BLaER1 treated with 17β-estradiol and CSF1 and Interleukin-3, amounts not matched to agents 10 nM and 100 nM (cell line): ENCODE results near the gene USP44.

Source experiments
- H3K27ac ChIP-seq, 11 experiments: shearing (Covaris generic); formaldehyde crosslinking; 2 replicates each; pipeline ENCODE4 v1.8.1; 2022
- H3K27me3 ChIP-seq, 11 experiments: shearing (Covaris generic); formaldehyde crosslinking; 2 replicates each; pipeline ENCODE4 v1.8.1; 2022
- H3K36me3 ChIP-seq, 11 experiments: shearing (Covaris generic); formaldehyde crosslinking; 2 replicates each; pipeline ENCODE4 v1.8.1; 2022
- H3K4me1 ChIP-seq, 10 experiments: shearing (Covaris generic); formaldehyde crosslinking; 2 replicates each; pipeline ENCODE4 v1.8.1; 2022
- H3K4me2 ChIP-seq, 11 experiments: shearing (Covaris generic); formaldehyde crosslinking; 2 replicates each; pipeline ENCODE4 v1.8.1; 2022
- H3K4me3 ChIP-seq, 10 experiments: shearing (Covaris generic); formaldehyde crosslinking; 2 replicates each; pipeline ENCODE4 v1.8.1; 2022
- H3K9ac ChIP-seq, 11 experiments: shearing (Covaris generic); formaldehyde crosslinking; 2 replicates each; pipeline ENCODE4 v1.8.1; 2022
- H3K9me3 ChIP-seq, 11 experiments: shearing (Covaris generic); formaldehyde crosslinking; replicated peaks in 1 of 11; 2 replicates each; pipeline ENCODE4 v1.8.1; 2022
- H4K20me1 ChIP-seq, 11 experiments: shearing (Covaris generic); formaldehyde crosslinking; 2 replicates each; pipeline ENCODE4 v1.8.1; 2022
- Cebpa-rat ChIP-seq, 11 experiments: shearing (Covaris generic); IDR thresholded peaks; 2 replicates each; pipeline ENCODE4 v1.8.1; 2022

The USP44 gene

DNA sequence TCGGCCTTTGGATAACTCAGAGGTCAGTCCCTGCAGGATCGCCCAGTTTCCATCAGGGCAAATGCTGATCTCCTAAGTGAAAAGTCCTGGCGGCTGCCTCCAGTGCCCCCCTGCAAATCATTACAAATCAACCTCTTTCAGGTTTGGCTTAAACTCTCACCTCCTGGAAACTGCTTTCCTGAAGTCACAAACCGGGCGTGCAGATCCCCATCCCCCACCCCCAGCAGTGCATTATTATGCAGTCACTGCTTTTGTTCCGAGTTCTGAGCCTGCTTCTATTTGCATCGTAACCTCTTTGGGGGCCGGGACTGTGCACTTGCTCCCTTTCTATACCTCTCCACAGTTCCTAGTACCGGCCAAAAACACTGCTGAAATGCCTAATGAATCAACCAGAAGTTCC lies at the start of gene USP44:
Gene USP44 (minus strand): TSS at position 172 of the 400 bp plus-strand sequence. CDS start 17,220 bp downstream, outside the sequence.
- H3K27me3 ChIP-seq = no peaks in the 10 kb centered on the region
- peaks cover 0 to 13% (median 6%) of the 10 kb centered on the region in 10 experiments; a peak in 11 of 20 replicates for H3K4me1 ChIP-seq
- no peaks in the 10 kb centered on the region; a peak in 1 of 22 replicates for H3K36me3 ChIP-seq
- no peak within 1 kb of the TSS for H3K9ac ChIP-seq
- H4K20me1 ChIP-seq = no peaks in the 10 kb centered on the region
- no peak within 1 kb of the TSS for H3K4me2 ChIP-seq
- H3K27ac ChIP-seq = no peak within 1 kb of the TSS
- peaks cover 26 to 28% (median 27%) of the 10 kb centered on the region in 11 experiments for H3K9me3 ChIP-seq
- TF ChIP-seq Cebpa-rat (IDR thresholded peaks at IDR 0.05) = no peak
- H3K4me3 ChIP-seq = no peak within 1 kb of the TSS

DNA sequence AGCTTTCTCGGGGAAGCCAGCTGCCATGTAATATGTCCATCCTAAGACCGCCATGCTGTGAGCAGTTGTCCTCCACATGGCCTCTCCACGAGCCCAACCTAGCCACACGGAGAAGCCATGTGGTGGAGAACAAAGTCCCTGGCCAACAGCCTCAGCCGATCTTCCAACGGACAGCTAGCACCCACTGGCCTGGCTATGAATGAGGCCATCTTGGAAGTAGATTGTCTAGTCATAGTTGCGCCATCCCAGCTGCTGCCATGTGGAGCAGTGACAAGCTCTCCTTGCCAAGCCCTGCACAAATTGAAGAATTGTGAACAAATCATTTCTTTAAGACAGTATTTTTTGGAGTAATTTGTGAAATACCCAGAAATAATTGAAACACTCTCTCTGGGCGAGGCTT lies 49.3 kb upstream of the USP44 start:
- Histone ChIP-seq H3K9ac (no peak overlapping the region), H4K20me1 (no peaks in the 10 kb centered on the region), H3K36me3 (no peaks in the 10 kb centered on the region), H3K27ac (no peak overlapping the region), H3K9me3 (no peaks in the 10 kb centered on the region), H3K4me3 (no peak overlapping the region), H3K4me1 (no peaks in the 10 kb centered on the region), H3K4me2 (no peak overlapping the region), H3K27me3 (no peaks in the 10 kb centered on the region)
- no peak for TF ChIP-seq Cebpa-rat (IDR thresholded peaks at IDR 0.05)

DNA sequence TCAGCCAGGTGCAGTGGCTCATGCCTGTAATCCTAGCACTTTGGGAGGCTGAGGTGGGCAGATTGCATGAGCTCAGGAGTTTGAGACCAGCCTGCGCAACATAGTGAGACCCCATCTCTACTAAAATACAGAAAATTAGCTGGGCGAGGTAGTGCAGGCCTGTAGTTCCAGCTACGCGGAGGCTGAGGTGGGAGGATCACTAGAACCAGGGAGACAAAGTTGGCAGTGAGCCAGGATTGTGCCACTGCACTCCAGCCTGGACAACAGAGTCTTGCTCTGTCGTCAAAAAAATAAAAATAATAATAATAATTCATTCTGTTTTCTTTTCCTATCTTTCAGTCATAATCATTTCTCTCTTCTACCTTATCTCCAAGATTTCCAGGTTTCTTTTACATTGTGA lies 48.6 kb upstream of the USP44 start:
- no peak overlapping the region for H3K4me2 ChIP-seq
- TF ChIP-seq Cebpa-rat (IDR thresholded peaks at IDR 0.05) = no peak
- H3K4me3 ChIP-seq = no peak overlapping the region
- no peaks in the 10 kb centered on the region for H3K36me3 ChIP-seq
- H3K9ac ChIP-seq = no peak overlapping the region
- no peaks in the 10 kb centered on the region for H3K27me3 ChIP-seq
- H3K9me3 ChIP-seq = no peaks in the 10 kb centered on the region
- H4K20me1 ChIP-seq = no peaks in the 10 kb centered on the region
- H3K4me1 ChIP-seq = no peaks in the 10 kb centered on the region
- no peak overlapping the region for H3K27ac ChIP-seq

DNA sequence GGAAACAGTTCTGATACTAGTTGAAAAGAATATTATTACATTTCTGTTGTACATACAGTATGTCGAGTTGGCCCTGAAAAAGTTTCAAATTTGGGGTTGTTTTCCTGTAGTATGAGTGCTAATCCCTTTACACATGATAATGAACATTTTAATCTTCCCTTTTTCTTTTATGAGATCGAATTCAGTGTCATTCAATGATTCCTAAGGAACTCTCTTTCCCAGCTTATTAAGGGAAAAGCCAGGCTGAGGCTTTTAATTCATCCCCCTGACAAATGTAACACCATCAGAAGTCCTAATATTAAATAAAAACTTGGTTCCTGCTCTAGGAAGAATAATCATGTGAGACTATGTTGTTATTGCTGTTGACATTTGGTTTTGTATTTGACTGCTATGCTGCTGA lies 42.9 kb upstream of the USP44 start:
- Histone ChIP-seq H4K20me1 (no peaks in the 10 kb centered on the region), H3K27me3 (no peaks in the 10 kb centered on the region), H3K9ac (no peak overlapping the region), H3K27ac (no peak overlapping the region), H3K4me2 (no peak overlapping the region), H3K36me3 (no peaks in the 10 kb centered on the region), H3K4me3 (no peak overlapping the region), H3K9me3 (no peaks in the 10 kb centered on the region), H3K4me1 (peaks cover 0 to 5% (median 0%) of the 10 kb centered on the region in 10 experiments; a peak in 2 of 20 replicates)
- no peak for TF ChIP-seq Cebpa-rat (IDR thresholded peaks at IDR 0.05)

DNA sequence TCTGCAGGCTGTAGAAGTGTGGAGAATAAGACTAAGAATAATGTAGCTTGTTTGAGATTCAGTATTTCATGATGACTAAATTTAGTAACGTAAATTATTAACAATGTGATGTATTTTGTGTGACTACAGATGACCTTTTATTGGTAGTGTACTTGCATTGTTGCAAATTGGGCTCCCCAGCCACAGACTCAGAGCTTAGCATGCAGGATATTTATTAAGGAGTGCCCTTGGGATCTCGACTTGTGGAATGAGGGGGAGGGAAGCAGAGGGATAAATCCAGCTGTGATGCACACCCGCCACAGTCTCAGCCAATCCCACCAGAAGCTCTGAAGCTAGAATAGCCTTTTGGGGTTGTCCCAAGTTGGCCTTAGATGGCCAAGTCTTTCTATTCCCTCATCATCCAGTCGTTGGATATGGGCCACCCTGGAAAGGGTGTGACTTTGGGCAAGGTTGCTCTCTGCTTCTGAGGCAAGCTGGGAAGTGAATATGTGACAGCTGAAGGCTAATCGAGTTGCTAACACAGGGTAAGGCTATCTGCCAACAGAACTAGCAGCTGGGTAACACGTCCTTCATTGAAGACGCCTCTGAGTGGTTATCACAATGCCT lies 42.1 kb upstream of the USP44 start:
- H3K27ac ChIP-seq = no peak overlapping the region
- H3K9me3 ChIP-seq = no peaks in the 10 kb centered on the region
- no peak overlapping the region for H3K4me2 ChIP-seq
- H3K9ac ChIP-seq = no peak overlapping the region
- H3K36me3 ChIP-seq = no peaks in the 10 kb centered on the region
- H3K4me3 ChIP-seq = no peak overlapping the region
- no peak for TF ChIP-seq Cebpa-rat (IDR thresholded peaks at IDR 0.05)
- no peaks in the 10 kb centered on the region for H3K27me3 ChIP-seq
- H3K4me1 ChIP-seq = peaks cover 0 to 5% (median 0%) of the 10 kb centered on the region in 10 experiments; a peak in 2 of 20 replicates
- H4K20me1 ChIP-seq = no peaks in the 10 kb centered on the region

DNA sequence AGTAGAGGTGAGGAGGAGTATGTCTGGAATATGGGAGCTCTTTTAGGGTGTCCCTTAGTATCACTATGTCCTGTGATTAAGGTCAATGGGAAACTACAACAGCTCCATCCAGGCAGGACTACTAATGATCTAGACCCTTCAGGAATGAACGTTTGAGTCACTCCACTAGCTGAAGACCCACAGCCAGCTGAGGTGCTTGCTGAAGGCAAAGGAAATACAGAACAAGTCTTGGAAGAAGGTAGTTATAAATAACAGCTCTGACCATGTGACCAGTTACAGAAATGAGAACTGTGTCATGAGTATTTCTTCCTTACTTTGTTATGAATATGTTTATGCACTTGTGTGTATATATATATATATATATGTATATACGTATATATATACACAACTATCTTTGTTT lies 40.5 kb upstream of the USP44 start:
- Histone ChIP-seq H3K4me2 (peak overlapping the region in 2 of 11 experiments; percentile 37 to 42; a peak in 3 of 22 replicates), H3K4me3 (no peak overlapping the region), H3K27ac (no peak overlapping the region), H3K4me1 (peaks cover 0 to 5% (median 0%) of the 10 kb centered on the region in 10 experiments; a peak in 2 of 20 replicates), H3K9me3 (no peaks in the 10 kb centered on the region), H3K27me3 (no peaks in the 10 kb centered on the region), H3K9ac (no peak overlapping the region), H4K20me1 (no peaks in the 10 kb centered on the region), H3K36me3 (no peaks in the 10 kb centered on the region)
- no peak for TF ChIP-seq Cebpa-rat (IDR thresholded peaks at IDR 0.05)

DNA sequence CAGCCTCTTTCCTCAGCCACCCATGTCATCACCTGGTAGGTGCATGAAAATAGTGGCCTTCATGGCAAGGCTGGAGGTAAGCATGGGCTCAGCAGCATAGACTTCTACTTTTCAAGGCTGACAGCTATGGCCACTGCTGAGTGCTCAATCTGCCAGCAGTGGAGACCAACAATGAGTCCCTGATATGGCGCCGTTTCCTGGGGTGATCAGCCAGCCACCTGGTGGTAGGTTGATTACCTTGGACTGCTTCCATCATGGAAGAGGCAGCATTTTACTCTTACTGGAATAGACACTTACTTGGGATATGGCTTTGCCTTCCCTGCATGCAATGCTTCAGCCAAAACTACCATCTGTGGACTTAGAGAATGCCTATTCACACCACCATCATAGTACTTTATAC lies 39.5 kb upstream of the USP44 start:
- Histone ChIP-seq H3K9me3 (no peaks in the 10 kb centered on the region), H3K9ac (no peak overlapping the region), H3K36me3 (no peaks in the 10 kb centered on the region), H3K4me1 (peaks cover 0 to 5% (median 0%) of the 10 kb centered on the region in 10 experiments; a peak in 2 of 20 replicates), H3K27ac (no peak overlapping the region), H3K4me3 (no peak overlapping the region), H3K4me2 (no peak overlapping the region), H4K20me1 (no peaks in the 10 kb centered on the region), H3K27me3 (no peaks in the 10 kb centered on the region)
- no peak for TF ChIP-seq Cebpa-rat (IDR thresholded peaks at IDR 0.05)

DNA sequence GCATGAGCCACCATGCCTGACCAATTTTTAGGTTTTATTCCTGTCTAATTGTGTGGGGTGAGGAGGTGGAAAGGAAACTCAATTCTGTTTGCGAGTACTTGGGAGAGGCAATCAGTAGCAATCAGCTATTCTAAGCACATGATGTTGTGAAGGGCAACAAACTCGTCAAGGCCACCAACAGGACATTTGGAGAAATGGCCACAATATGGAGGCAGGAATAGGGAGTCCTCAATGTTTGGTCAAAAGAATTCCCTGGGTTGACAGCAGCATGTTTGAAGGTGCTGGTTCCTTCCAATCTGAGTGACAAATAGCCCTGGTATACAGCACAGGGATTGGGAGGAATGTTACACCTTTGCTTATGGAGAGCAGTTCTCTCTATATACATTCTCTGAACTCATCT lies 32.7 kb upstream of the USP44 start:
- no peaks in the 10 kb centered on the region for H3K27me3 ChIP-seq
- no peaks in the 10 kb centered on the region for H3K9me3 ChIP-seq
- H3K36me3 ChIP-seq = no peaks in the 10 kb centered on the region
- H3K4me3 ChIP-seq = no peak overlapping the region
- H3K9ac ChIP-seq = no peak overlapping the region
- H3K4me2 ChIP-seq = no peak overlapping the region
- H3K4me1 ChIP-seq = peaks cover 0 to 10% (median 0%) of the 10 kb centered on the region in 10 experiments; a peak in 3 of 20 replicates
- H4K20me1 ChIP-seq = no peaks in the 10 kb centered on the region
- H3K27ac ChIP-seq = no peak overlapping the region
- TF ChIP-seq Cebpa-rat (IDR thresholded peaks at IDR 0.05) = no peak

DNA sequence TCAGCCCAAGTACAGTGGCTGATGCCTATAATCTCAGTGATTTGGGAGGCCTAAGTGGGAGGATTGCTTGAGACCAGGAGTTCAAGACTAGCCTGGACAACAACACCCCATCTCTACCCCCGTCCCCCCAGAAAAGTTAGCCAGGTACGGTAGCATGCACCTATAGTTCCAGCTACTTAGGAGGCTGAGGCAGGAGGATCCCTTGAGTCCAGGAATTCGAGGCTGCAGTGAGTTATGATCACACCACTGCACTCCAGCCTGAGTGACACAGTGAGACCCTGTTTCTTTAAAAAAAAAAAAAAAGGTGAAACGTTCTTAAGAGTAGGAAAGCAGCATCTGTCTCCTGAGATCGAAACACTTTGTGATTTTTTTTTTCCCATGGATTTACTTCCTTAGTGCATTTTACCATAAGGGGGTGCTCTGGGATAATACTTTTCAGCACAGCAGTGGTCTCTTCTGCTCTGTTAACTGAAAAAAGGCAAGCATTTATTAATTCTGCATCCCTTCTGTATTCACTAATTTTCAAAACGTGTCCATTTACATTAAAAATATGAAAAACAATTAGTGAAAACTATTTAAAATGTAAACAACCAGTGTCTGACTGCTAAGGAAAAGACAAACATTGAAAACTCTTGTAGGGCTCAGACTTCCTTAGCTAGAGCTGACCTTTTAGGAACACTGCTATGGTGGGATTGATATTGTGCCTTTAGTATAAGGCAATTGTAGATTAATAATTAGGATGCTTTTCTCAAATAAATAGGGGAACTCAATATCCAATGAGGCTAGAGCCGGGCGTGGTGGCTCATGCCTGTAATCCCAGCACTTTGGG lies 31.2 kb upstream of the USP44 start:
- no peak for TF ChIP-seq Cebpa-rat (IDR thresholded peaks at IDR 0.05)
- H3K4me2 ChIP-seq = no peak overlapping the region

More for the DNA sequence above, 31.2 kb upstream of the USP44 start:
- no peaks in the 10 kb centered on the region for H4K20me1 ChIP-seq
- no peaks in the 10 kb centered on the region for H3K9me3 ChIP-seq
- no peak overlapping the region for H3K9ac ChIP-seq
- H3K27me3 ChIP-seq = no peaks in the 10 kb centered on the region
- no peak overlapping the region for H3K4me3 ChIP-seq
- peaks cover 0 to 10% (median 0%) of the 10 kb centered on the region in 10 experiments; a peak in 3 of 20 replicates for H3K4me1 ChIP-seq
- no peak overlapping the region for H3K27ac ChIP-seq
- H3K36me3 ChIP-seq = no peaks in the 10 kb centered on the region
